Stimulated activated CD8-positive, alpha-beta memory T cell treated with anti-CD3 and anti-CD28 coated beads, Interleukin-15, amount 100 ng/mL, for 4 hours (primary cell): ENCODE results near the gene TMIGD2.
"Not testable (repeated sequence)": the region's sequence is repeated elsewhere in the genome, so short reads cannot be mapped to it uniquely, and the experiment has no call there.

ENCODE experiments used
- DNase-seq, 2 donors: peaks; one replicate each; pipeline ENCODE4 v3.0.0-alpha.2; 2020; ENCODE audit warnings: low read depth in 2 of 2

Gene TMIGD2

DNA sequence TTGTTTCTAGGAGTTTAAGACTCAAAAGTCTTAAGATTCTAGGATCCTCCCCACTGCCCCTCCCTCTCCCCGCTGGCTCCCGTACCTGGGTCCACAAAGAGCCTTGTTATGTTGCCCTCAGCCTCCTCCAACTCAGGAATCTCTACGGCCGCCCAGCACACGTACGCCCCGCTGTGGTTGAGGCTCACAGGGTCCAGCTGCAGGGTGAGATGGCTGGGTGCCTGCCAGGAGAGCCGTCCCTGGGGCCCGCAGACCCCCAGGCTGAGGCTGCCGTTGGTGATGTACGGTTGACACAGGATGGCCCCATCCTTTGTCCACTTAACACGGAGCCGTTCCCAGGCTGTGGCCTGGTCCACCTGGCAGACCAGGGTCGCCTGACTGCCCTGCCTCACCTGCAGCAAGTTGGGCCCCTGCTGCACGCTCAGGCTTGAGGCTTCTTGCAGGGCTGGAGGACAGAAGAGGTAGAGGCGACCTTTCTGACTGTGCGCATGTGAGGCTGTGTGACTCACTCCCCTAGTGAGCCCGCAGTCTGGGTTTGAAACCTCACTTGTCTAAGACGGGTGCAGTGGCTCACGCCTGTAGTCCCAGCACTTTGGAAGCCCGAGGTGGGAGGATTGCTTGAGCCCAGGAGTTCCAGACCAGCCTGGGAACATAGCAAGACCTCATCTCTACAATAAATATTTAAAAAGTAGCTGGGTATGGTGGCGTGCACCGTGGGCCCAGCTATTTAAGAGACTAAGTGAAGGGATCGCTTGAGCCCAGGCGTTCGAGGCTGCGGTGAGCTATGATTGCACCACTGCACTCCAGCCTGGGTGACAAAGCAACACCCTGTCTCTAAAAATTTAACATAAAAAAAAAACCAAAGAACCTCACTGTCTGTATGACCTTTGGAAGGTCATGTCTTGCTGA lies 4.0 kb downstream of the TMIGD2 start:
- no peak for DNase-seq

DNA sequence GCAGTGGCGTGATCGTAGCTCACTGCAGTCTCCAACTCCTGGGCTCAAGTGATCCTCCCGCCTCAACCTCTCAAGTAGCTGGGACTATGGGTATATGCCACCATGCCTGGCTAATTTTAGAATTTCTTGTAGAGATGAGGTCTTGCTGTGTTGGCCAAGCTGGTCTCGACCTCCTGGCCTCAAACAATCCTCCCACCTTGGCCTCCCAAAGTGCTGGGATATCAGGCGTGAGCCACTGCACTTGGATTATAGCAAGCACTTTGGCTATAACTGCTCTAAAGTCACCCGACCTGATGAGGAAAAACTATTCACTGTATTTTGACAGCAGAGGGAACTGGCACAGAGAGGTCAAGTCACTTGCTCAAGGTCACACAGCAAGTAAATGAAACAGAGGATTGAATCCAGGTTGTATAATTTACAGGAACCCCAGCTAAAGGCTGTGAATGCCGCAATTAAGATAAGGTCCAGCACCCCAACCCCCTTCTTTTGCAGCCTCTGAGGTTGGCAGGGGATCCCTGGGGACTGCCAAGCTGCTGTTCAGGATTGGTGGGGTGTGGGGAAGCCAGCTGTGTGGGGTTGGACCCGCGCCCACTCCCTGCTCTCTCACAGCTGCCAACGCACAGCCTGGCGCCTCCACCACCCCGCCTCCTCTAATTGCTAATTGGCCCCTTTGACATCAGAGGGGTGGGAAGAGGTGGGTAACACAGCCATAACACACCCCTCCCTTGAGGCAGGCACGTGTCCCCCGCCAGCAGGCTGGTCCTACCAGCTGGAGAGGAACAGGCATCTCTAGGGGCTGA lies 6.0 kb downstream of the TMIGD2 start:
- DNase-seq = no peak

GRCh38 chr19:4294389-4294788 lies 7.8 kb downstream of the TMIGD2 start:
- DNase-seq = no peak

- no peak for DNase-seq
Observed at GRCh38 chr19:4292515-4292914, 9.7 kb downstream of the TMIGD2 start.

GRCh38 chr19:4291184-4291732 lies 10.9 kb downstream of the TMIGD2 start:
- DNase-seq = no peak

DNA sequence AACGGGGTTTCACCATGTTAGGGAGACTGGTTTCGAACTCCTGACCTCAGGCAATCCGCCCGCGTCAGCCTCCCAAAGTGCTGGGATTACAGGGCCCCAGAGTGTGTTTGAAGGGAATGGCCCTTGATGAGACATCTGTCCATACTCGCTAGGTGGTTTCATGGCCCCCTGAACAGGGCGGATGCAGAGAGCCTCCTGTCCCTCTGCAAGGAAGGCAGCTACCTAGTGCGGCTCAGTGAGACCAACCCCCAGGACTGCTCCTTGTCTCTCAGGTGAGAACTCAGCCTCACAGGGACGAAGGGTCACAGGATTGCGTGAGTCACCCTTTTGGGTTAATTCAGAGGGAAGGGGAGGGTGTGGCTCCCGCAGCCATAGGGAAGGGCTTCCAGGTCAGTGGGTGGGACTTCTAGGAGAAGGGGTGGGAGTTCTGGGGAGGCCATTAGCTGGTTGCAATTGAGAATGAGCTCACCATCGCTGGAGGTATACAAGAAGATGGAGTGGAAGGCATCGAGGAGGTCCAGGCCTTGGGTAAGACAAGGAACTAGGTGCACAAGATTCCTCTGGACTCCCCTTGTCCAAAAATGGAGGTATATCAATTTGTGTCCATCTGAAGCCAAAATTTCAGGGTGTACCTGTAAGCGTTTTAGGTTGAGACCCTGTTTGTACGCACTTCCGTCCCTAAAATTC lies 14.0 kb downstream of the TMIGD2 start:
- DNase-seq = no peak

DNA sequence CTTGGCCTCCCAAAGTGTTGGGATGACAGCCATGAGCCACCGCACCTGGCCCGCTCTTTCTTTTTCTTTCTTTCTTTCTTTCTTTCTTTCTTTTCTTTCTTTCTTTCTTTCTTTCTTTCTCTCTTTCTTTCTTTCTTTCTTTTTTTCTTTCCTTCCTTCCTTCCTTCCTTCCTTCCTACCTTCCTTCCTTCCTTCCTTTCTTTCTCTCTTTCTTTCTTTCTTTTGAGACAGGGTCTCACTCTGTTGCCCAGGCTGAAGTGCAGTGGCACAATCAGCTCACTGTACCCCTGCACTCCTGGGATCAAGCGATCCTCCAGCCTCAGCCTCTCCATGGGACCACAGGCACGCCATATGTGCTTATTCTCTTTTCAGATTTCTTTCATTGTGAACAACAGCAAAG lies 16.0 kb downstream of the TMIGD2 start:
- not testable (repeated sequence) for DNase-seq

- no peak for DNase-seq
Observed at GRCh38 chr19:4284974-4285373, 17.2 kb downstream of the TMIGD2 start.

DNA sequence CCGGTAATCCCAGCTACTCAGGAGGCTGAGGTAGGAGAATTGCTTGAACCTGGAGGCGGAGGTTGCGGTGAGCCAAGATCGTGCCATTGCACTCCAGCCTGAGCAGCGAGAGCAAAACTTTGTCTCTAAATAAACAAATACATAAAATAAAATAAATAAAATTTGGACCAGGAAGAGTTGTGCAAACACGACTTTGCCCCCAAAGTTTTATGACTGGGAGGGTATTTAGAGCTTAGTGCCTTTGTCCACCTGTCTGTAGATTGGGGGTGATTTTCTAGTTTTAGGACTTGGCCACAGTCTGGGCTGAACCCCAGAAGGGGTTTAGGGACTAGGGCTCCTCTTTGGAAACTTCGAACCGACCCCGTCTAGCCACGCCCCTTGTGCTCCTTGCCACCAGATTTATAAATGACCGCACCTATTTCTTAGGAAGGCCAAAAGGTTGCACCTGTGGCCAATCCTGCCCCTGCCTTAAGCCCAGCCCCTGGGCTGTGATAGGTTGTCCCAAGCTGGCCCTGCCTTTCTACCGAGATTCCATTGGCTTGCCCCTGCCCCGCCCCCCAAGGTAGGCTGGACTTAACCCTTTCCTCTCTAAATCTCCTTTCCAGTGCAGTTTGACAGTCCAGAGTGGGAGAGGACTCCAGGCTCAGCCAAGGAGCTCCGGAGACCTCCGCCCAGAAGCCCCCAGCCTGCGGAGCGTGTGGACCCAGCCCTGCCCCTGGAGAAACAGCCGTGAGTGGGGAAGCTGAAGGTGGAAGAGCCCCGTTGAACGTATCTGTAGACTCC lies 17.8 kb downstream of the TMIGD2 start:
- no peak for DNase-seq

DNA sequence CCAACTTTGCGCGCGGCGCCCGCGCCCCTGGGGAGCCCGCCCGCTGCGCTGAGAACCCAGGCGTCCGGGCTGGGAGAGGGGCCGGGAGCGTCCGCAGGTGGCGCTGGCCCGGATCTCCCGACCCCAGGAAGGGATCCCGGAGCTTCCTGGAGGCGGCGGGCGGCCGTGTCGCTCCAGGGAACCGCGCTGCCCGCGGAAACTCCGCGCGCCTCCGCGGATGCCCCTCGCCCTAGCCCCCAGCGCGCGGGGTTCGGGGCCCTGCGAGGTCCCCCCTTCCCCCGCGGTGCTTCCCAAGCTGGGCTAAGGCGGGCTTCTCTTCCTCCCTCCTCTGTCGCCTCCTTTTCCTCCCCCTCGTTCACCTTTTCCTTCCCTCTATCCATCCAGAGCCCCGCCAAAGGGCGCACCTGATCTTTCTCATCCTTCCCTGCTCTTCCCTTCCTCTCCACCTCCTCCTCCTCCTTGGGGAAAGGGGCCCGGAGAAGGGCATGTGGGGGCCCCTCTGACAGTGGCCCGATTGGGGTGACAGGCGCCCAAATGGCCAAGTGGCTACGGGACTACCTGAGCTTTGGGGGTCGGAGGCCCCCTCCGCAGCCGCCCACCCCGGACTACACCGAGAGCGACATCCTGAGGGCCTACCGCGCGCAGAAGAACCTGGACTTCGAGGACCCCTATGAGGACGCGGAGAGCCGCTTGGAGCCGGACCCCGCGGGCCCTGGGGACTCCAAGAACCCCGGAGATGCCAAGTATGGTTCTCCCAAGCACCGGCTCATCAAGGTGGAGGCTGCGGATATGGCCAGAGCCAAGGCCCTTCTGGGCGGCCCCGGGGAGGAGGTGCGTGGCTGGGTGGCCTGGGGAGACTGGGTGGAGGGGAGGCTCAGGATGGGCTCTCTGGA lies 22.4 kb downstream of the TMIGD2 start:
- DNase-seq = no peak

DNA sequence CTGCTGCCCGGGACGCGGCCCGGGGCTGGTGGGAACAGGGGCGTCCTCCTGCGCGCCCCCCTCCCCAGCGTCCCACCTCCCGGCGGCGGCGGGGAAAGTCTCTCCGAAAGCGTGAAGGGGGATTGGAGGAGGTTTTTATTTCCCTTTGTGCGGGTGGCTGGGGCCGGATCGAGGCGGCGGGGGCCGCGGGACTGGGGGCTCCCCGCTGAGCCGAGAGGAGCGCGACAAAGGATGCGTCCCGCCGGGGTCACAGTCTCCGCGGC lies 23.0 kb downstream of the TMIGD2 start:
- no peak for DNase-seq

DNA sequence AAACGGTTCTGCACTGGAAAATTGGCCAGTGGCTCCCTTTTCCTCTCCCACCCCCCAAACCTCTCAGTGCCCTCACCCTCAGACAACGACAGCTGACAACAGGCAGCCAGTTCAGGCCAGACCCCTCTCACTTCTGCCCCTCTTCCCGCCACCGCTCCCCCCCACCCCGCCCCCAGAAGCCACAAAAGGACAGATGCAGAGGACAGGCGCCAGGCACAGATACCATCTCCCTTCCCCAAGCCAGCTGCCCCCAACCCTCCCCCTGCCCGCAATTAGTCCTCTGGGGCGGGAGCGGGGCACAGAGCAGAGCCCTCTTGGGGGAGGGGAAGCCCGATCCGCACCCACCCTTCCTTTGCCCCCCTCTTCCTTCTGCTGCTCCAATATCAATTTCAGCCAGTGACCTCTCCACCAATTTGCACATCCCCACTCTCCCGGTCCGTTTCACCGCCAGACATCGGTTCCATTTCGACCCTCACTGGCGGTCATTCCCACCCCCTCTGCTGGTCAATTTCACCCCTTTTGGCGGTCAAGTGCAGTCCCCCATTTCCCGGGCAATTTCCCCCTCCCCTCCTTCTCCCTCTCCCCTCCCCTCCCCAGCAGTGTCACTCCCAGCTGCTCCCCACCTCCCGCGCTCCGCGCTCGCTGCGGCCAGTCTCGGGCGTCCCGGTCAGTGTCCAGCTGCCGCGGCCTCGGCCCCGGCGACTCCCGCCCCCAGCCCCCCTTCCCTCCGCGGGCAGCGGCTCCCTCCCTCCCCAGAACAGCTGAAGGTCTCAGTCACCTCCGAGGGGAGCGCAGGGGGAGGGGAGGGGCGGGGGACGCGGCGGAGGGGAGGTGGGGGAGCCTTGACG lies 23.5 kb downstream of the TMIGD2 start, which contains the start of gene SHD:
TSS of gene SHD (plus strand) at position 848 of the 848 bp plus-strand sequence. CDS start 798 bp downstream, outside the sequence.
- no peak for DNase-seq

GRCh38 chr19:4278010-4278409 lies 24.2 kb downstream of the TMIGD2 start:
- no peak for DNase-seq

DNA sequence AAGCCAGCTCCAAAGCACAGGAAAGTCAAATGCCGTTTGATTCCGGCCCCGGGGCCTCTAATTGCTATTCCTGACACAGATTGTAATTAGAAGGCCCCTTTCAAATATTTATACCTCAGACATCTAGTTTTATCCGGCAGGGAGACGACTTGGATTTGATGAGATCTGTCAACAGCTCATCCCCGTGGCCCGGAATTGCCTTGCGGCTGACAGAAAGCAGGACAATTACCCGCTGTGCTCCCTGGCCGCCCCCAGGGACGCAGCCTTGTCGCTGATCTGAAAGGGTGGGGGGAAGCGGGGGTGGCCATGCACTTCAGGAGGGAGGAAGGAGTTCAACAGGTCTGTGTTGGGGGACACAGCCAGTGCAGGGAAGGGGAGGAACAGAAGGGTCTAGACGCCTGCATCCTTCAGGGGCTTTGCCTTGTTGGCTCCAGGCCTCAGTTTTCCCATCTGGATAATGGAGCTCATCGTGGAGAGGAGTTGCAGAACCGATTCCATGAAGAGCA lies 24.9 kb downstream of the TMIGD2 start:
- no peak for DNase-seq

GRCh38 chr19:4274321-4274686 lies 27.9 kb downstream of the TMIGD2 start:
- DNase-seq = not testable (repeated sequence)

GRCh38 chr19:4272894-4273293 lies 29.3 kb downstream of the TMIGD2 start:
- DNase-seq = no peak

- no peak for DNase-seq
Observed at GRCh38 chr19:4268816-4269430, 33.3 kb downstream of the TMIGD2 start.

- DNase-seq = no peak
Observed at GRCh38 chr19:4267901-4268815, 34.0 kb downstream of the TMIGD2 start.
